ENCODE results near the gene VPS29.
"Not testable (repeated sequence)": the region's sequence is repeated elsewhere in the genome, so short reads cannot be mapped to it uniquely, and the experiment has no call there.

The VPS29 gene

DNA sequence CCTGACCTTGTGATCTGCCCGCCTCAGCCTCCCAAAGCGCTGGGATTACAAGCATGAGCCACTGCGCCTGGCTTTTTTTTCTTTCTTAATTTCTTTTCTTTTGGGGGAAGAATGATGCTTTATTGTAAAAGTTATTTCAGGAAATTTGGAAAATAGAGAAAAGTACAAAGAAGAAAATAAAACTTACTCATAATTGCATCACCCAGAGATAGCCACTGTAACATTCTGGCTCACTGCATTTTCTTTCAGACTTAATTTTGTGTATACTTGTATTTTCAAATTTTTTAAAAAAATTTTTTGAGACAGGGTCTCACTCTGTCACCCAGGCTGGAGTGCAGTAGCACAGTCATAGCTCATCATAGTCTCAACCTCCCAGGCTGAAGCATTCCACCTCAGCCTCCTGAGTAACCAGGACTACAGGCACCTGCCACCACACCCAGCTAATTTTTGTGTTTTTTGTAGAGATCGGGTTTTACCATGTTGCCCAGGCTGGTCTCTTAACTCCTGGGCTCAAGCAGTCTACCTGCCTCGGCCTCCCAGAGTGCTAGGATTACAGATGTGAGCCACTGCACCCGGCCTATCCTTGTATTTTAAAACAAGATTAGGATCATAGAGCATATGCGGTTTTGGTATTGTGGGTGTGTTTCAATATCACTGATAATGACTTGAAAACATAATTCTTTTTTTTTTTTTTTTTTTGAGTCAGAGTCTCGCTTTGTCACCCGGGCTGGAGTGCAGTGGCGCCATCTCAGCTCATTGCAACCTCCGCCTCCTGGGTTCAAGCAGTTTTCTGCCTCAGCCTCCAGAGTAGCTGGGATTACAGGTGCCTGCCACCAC, 19.2 kb upstream of the VPS29 start:
- DNase-seq: not testable (repeated sequence)

DNA sequence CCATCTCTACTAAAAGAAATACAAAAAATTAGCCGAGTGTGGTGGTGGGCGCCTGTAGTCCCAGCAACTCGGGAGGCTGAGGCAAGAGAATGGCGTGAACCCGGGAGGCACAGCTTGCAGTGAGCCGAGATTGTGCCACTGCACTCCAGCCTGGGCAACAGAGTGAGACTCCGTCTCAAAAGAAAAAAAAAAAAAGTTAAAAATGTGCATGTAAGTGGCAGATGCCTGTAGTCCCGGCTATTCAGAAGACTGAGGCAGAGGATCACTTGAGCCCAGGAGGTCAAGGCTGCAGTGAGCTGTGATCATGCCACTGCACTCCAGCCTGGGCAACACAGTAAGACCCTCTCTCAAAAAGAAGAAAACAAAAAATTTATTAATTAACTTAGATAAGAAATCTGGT, 16.1 kb upstream of the VPS29 start:
- DNase-seq: not testable (repeated sequence)

DNA sequence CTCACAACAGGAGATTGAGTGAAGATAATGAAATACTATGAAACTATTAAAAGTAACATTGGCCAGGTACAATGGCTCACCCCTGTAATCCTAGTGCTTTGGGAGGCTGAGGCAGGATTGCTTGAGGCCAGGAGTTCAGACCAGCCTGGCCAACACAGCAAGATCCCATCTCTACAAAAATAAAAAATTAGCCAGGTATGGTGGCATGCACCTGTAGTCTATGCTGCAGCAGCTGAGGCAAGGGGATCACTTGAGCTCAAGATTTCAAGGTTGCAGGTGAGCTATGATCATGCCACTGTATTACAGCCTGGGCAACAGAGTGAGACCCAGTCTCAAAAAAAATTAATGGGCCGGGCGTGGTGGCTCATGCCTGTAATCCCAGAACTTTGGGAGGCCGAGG, 15.1 kb upstream of the VPS29 start:
- DNase-seq: no peak

DNA sequence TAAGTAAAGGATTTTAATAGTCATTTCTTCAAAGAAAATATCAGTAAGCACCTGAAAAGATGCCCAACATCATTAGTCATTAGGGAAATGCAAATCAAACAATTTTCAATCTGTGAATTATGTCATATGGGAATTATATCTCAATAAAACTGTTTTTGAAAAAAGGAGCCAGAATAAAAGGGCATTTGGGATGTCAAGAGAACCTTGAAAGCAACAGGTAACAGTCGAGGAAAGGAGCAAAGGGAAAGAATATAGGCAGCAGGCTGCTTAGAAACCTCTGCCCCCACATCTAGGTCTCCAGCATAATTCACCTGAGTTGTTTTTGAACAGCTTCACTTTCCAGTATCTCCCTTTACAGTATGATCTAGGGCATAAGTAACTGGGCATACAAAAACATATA, 12.5 kb upstream of the VPS29 start:
- DNase-seq: no peak

DNA sequence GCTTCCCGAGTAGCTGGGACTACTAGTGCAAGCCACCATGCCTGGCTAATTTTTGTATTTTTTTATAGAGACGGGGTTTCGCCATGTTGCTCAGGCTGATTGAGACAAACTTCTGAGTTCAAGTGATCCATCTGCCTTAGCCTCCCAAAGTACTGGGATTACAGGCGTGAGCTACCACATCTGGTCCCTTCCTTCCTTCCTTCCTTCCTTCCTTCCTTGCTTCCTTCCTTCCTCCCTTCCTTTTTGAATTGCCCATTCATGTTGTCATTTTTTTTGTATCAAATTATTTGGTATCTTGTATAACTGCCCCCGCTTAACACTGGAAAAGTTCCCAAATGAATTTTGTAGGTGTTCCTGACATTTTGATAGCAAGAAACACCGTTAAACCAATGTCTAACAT, 11.9 kb upstream of the VPS29 start:
- DNase-seq: no peak

DNA sequence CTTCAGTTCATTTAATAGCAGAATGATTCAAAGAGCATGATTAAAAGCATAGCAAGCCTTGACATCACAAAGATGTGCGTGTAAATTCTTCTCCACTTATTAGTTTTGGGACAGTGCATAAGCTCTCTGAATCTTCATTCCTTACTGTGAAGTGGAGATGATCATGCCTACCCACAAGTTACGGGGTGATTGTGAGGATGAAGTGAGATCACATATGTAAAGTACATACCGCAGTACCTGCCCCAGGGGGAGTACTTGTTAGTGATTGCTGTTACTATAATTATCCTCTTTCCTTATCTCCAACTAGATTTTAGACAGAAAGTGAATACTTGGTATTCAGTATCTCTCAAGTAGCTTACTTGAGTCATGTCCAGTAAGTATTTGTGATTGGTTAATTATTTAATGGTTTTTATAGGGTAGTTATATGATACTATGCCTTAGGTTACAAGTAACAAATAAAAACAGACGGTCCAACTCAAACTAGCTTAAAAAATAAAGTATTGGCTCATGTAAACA, 6.2 kb upstream of the VPS29 start:
- DNase-seq: no peak

DNA sequence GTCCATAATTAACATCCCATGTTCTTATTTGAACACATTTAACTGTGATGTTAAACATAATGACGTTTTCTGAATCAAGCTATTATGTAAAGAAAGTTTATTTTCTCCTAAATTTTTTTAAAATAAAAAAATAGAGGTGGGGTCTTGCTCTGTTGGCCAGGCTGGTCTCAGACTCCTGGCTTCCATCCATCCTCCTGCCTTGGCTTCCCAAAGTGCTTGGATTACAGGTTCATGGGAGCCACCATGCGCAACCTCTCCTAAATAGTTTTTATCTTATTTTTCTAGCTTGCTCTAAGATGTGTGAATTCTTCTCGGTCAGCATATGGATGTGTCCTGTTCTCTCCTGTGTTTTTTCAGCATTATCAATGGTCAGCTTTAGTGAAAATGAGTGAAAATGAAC, 3.4 kb upstream of the VPS29 start:
- no peak for DNase-seq

DNA sequence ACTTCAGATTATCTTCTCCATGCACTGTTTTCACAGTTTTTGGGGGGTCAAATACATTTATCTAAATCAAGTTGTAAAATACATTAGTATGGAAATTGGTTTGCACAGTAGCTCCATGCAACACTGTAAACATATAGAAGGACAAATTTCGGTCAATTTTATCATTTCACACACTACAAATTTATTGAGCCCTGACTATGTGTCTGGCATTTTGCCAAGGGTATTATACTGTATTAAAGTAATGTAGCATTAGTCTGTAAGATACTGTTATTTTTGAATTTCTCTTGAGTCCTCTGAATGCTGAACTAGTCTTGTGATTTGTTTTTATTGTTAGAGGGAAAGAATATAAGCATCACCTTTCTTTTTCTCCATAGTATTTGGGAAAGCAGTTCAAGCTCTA, 1.5 kb upstream of the VPS29 start:
- DNase-seq: no peak

DNA sequence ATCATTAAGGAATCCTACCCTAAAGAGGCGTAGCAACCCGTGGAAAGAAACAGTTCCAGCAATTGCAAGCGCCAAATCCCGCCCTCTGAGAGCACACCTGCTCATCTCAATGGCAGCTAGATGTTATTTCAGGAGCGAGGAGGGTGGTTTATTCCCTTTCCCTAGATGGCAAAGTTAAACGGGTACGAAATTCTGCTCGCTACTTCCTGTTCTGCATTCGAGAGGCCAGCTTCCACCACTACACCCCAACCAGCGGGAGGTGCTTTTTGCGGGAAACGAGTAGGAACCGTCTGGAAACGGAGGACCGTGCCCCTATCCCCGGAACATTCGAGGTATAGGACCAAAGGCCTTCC, 536 bp downstream of the VPS29 start:
- DNase-seq: no peak

DNA sequence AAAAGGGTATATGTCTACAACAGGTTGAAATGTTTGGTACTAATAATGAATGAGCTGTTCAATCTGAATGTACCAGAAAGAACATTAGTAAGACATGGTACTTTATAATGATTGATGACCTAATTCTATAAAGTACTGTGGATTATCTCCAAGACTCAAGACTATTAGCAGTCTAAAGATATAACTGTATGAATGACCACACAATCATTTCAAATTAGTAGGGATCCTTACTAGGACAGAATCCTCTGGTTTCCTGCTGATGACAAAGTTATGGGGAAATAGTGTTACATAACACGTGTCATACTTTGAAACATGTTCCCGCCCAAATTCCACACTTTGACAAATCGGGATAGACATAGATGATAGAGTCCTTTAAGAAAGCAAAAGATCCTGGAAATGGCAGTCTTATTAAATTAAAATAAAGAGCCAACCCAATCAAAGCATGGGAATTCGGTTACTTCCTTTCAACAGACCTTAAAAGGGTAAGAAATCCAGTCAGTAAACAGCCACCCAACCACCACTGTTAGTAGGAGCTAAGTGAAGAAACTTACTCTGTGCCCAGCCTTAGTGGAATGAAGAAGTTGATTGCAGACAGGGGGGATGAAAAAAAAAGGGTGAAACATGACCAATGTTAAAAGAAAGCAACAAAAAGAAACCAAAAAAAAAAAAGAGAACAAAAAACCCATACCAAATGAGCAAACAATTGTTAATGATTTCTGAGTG, 2.8 kb downstream of the VPS29 start:
- DNase-seq: no peak

DNA sequence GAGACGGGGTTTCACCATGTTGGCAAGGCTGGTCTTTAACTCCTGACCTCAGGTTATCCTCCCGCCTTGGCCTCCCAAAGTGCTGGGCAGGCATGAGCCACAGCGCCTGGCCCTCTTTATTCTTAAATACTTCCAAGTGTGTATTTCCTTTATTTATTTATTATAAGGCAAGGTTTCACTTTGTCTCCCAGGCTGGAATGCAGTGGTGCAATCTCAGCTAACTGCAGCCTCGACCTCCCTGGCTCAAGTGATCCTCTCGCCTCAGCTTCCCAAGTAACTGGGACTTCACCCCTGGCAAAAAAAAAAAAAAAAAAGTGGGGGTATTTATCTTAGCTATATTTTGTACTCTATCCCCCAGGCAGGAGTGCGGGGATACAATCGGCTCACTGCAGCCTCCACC, 26.5 kb downstream of the VPS29 start:
- DNase-seq: no peak

DNA sequence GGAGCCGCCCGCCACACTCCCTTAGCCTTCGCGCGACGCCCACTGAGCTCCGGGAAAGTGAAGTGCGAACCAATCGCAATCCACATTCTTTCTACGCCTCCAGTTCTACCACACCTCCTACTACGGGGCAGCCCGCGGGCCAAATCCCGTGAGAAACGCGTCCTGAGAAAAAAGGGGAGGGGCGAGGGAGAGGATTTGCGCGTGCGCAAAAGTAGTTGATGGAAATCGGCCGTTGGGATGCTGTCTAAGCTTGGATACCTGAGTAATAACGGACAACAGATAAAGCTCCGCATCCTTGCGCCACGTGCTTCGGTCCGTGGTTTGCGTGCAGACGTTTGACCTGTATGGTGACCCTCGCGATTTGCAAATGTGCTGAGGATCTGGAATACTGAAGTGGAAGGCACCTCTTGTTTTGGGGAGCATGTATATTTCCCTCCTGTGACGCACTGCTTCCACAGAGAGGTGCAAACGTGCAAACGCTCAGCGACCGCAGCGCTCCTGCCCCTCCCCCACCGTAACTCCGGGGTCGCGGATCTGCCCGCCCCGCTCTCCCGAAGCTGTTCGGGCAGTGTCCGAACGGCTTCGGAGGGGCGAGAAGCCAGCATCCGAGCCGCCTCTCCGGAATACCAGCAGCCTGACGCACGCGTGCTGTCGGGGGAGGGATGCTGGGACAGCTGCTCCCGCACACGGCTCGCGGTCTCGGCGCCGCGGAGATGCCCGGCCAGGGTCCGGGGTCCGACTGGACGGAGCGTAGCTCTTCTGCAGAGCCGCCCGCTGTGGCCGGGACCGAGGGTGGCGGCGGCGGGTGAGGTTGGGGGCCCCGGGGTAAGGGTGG, 33.5 kb downstream of the VPS29 start, which contains the start of the genes FAM216A and GPN3:
Gene FAM216A (plus strand): TSS at position 632 of the 835 bp plus-strand sequence. CDS start 31 bp downstream, at position 663.
Gene GPN3 (minus strand): TSS at position 44 of the 835 bp plus-strand sequence. CDS start 54 bp downstream, outside the sequence.
- peak; percentile 99 for DNase-seq

DNA sequence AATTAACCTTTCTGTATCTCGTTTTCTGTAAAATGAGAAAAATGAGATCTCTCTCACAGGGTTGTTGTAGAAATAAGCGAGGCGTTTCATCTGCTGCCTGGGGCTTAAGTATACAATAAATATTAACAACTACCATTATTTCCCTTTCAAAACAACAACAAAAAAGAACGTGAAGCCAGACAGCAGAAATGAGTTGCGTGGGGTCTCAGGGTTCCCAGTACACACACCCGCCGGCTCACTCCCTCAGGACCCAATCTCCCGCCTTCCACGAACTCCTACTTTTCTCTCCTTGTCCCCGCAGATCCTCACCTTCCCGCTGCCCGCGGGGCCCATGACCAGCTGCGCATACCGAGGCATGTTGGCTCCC, 34.1 kb downstream of the VPS29 start:
- DNase-seq: no peak

DNA sequence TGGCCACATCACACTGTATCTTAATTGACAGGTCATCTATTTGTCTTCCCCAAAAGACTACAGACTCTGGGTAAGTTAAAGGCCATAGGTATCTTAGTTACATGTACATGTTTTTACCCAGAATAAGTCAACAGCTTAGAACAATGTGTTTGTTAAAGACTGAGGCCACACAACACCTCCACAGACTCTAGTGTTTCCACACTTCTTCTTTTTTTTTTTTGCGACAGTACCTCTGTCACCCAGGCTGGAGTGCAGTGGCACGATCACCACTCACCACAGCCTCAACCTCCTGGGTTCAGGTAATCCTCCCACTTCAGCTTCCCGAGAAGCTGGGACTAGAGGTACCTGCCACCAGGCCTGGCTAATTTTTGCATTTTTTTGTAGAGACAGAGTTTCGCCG, 35.1 kb downstream of the VPS29 start:
- DNase-seq: no peak

DNA sequence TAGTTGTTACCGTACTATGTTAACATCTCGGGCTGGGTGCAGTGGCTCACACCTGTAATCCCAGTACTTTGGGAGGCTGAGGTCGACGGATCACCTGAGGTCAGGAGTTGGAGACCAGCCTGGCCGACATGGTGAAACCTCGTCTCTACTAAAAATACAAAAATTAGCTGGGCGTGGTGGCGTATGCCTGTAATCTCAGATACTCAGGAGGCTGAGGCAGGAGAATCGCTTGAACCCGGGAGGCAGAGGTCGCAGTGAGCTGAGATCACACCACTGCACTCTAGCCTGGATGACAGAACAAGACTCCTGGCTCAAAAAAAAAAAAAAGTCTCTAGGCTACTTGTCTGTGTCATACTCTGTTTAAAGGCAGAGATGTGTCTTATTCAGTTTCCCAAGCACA, 36.1 kb downstream of the VPS29 start:
- not testable (repeated sequence) for DNase-seq

DNA sequence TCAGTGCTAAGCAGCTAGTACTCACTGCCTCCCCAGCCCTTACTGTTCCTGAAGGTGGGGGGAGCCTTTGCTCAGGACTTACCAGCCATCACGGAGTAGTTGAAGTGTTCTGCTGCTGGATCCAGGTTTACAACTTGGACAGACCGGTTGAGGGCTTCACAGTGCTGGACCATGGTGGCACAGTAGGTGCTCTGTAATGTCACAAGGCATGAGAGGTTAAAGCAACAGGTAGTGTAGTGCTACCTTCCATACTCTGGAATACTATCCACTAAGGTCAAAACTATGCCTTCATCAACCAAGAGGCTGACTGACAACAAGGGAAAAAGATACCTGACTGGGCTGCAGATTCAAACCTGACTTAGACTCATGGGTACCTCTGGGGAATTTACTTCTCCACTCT, 36.9 kb downstream of the VPS29 start:
- DNase-seq: no peak

DNA sequence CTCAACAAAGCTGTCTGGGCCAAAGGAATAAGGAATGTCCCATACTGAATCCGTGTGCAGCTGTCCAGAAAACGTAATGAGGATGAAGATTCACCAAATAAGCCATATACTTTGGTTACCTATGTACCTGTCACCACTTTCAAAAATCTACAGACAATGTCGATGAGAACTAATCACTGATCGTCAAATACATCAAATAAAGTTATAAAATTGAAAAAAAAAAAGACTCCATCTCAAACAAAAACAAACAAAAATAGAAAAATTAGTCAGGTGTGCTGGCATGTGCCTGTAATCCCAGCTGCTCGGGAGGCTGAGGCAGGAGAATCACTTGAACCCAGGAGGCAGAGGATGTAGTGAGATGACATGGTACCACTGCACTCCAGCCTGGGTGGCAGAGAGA, 40.7 kb downstream of the VPS29 start:
- not testable (repeated sequence) for DNase-seq

DNA sequence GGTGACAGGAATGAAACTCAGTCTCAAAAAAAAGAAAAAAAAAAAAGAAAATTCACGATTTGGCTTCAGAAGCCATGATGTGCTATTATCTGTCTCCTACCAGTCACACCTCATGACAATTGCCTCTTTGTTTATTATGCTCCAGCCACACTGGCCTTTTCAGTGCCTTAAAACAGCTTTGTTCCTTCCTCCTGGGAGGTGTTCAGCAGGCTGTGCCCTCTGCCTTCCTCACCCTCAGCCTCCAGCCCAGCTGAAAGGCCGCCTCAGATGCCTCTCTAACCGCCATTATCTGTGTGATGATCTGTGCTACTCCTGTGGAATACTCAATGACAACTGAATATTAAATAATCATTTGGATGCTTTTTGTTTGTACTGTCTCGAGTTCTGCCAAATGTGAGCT, 43.2 kb downstream of the VPS29 start:
- DNase-seq: no peak

DNA sequence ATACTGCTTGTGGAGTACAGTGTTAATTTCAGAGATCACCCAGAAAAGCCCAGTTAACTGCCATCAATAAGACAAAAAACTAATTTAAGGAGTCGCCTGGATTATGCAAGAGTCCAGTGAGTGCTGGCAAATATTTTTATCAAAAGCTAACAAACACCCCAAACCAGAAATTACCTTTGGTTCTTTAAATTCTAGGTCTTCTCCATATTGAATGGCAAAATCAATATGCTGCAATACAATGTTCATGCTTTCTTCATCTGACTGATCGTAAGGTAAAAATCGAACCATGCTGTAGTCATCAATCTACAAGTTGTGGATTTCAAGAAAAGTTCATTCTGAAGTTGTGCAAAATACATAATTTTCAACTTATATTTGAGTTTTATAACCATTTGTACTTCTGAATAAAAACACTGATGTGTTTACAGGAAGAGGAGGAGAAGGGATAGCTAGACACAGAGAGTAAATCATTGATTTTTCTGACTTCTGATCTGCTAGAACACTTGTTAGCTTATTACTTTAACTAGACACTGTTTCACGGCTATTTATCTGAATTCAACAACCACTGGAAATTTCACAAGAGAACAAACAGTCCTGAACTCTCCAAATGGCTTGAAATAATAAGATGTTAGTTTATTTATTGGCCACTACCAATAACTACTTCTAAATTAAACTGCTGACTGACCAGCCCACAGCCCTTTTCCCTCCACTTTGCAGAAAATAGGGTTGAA, 48.2 kb downstream of the VPS29 start:
- no peak for DNase-seq

DNA sequence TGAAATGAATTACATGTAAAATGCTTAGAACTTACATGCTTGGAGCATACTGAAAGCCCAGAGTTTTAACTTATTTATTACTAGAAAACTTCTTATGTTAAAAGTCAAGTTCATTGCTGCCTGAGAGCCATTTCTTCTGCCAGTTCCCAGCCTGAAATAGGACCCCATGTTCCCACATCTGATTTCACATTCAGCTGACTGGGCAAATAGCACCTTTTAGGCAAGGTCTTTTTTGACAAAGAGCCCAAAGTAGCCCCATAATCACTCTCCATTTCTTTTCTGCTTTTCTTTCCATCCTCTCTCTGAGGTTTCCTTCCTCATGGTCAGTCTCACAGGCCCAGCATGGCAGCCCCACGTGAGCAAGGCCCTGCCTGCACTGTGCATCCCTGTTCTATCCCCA, 50.6 kb downstream of the VPS29 start:
- no peak for DNase-seq

DNA sequence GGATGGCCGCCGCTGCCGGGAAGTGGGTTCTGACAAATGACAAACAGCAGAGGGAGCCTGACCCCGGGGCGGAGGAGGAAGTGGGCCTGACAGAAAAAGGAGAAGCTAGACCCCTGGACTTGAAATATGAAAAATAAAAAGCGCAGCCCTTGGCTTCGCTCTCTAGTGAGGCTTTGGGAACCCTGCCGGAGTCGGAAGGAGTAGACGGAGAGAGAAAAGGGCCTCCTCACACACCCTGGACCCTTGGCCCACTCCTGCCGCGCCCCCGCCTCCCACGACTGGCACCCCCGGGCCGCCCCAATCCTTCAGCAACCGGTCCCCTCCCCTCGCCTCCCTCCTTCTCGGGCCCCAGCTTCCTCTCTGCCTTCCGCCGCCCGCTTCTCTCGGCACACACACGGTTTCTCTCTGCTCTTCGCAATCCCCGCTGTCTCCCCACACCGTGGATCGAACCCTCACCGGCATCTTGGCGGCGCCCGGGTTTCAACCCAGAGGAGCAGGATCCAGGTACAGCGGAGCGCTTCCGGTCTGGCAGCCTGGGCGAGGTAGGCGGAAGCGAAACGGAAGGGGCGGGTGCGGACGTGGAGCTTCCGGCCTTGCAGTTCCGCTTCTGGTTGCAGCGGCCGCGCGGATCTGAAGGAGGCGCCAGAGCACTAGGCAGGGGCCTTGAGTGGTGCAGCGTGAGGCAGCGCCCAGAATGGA, 52.0 kb downstream of the VPS29 start, which contains the start of gene ARPC3:
Gene ARPC3 (minus strand): TSS at position 539 of the 699 bp plus-strand sequence. CDS start 77 bp downstream, at position 462.
- peak; percentile 92 to 95 for DNase-seq

DNA sequence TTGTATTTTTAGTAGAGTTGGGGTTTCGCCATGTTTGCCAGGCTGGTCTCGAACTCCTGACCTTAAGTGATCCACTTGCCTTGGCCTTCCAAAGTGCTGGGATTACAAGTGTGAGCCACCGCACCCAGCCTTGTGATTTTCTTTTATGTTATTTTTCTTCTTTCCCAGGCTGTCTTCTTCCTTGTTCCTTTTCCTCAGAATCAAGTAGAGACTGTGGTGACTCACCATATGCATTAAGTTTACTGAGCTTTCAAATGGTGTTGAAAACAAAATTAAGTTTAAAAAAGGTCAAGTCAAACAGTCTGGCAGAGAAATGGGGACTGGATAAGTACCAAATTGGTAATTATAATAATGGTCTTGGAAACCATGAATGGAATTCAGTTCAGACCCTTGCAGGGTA, 57.5 kb downstream of the VPS29 start:
- DNase-seq: no peak
